ENCODE measurements around the gene NT5DC3.

DNA sequence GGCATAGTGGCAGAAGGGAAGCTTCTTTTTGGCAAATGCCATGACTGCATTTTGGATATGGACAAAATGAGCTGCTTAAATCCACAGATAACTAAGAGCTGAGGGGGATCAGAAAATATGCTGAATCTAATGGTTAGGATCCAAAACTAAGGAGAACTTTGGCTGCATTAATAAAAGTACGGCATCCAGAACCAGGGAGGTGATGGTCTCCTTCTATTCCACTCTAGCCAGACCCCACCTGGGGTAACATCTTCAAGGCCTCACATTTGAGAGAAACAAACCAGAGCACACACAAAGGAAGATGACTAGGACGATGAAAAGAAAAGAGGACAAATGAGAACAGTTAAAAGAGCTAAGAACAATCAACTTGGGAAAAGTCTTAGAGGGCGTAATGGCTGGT lies 27.6 kb downstream of the NT5DC3 start:
- TF ChIP-seq CTCF (conservative IDR thresholded peaks at IDR 0.05 in 1 of 2, IDR thresholded peaks at IDR 0.05 in 1 of 2; ENCODE audit: extremely low read depth in 1 of 2, insufficient read depth in 1 of 2, low read depth in 1 of 2, low read length in 2 of 2) (no peak), EZH2 (IDR thresholded peaks at IDR 0.05; ENCODE audit: borderline replicate concordance, low read length) (no peak)

Measured in mammary epithelial cell (primary cell).